RCC 7860 (cell line): ENCODE measurements around the gene C2orf92.
"Not testable (repeated sequence)": the region's sequence is repeated elsewhere in the genome, so short reads cannot be mapped to it uniquely, and the experiment has no call there.

ENCODE experiments used
- DNase-seq: peaks from one replicate; pipeline ENCODE4 v3.0.0-alpha.2; 2015; ENCODE audit warnings: low spot score
- FAIRE-seq: peaks from 2 replicates; lab custom pipeline; 2012; peaks lifted over from hg19 to GRCh38; lab: Jason Lieb, UNC

C2orf92 gene

DNA sequence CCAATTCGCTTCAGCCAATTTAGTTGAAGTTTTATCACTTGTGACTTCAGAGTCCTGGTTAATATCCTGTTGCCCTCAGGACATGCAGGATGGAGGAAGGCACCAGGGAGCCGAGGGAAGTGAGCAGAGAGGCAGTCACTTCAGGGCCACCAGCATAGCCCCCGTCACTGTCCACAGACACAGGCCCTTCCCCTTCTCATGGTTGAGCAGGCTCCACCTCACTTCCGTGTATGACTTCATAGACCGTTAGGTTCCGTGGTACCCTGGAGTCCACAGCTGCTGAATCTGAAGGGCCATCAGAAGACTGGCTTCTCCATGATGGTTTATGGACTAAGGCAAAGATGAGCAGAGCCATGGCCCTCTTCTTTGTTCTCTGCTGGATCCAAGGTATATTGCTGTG, at the start of gene C2orf92:
C2orf92 (plus strand) TSS at position 266 of the 400 bp plus-strand sequence; CDS start at position 342, 76 bp downstream.
- DNase-seq (no peak), FAIRE-seq (no peak)

DNA sequence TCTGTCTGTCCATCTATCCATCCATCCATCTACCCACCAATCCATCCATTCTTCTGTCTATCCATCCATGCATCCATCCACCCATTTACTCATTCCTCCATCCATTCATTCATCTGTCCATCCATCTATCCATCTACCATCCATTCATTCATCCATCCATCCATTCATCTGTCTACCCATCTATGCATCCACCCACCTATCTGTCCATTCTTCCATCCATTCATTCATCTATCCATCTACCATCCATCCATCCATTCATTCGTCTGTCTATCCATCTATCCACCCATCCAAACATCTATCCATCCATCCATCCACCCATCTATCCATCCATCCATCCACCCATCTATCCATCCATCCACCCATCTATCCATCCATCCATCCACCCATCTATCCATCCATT, 49.0 kb upstream of the C2orf92 start:
- not testable (repeated sequence) for FAIRE-seq

DNA sequence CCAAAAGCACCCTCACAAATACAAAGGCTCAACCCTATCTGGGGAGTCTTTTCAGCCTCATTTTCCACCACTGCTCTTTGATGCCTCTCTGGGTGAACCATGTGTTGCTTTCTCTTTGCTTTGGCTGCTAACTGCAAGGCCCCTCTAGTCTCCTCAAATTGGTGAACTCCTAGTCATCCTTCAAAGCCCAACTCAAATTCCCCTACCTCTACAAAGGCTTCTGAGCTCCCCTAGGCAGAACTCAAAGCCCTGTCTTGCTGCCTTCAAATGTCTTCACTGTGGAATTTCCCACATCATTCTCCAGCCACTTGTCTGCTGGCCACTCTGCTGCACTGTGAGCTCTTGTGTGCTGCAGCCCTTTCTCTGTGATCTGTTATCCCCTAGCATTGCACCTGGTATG, 46.5 kb upstream of the C2orf92 start:
- FAIRE-seq, DNase-seq: not testable (repeated sequence)

More for the DNA sequence above, 49.0 kb upstream of the C2orf92 start:
- not testable (repeated sequence) for DNase-seq

DNA sequence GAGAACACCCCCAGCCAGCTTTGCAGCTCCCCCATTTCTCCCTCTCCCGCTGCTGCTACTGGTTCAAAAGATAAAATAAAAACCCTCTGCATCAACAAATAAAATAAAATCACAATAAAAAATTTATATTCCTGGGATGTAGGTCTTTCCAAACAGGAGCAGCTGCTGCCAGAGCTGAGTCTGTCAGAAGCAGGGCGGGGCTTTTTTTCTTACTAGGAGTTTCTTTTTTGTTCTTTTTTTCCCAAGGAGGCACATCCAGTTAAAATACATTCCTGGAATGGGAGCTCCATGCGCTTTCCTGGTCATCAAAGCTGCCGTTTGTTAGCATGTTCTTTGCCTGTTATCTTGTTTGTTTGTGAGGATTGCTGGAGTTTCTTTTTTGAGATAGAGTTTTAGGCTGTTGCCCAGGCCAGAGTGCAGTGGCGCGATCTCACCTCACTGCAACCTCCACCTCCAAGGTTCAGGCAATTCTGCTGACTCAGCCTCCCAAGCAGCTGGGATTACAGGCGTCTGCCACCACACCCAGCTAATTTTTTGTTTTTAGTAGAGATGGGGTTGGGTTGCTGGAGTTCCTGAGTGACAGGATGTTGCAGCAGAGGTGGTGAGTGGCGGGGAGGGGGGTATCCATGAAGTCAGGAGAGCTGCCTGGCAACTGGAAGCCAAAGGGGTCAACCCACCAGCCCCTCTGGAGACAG, 44.0 kb upstream of the C2orf92 start:
- not testable (repeated sequence) for DNase-seq, FAIRE-seq

DNA sequence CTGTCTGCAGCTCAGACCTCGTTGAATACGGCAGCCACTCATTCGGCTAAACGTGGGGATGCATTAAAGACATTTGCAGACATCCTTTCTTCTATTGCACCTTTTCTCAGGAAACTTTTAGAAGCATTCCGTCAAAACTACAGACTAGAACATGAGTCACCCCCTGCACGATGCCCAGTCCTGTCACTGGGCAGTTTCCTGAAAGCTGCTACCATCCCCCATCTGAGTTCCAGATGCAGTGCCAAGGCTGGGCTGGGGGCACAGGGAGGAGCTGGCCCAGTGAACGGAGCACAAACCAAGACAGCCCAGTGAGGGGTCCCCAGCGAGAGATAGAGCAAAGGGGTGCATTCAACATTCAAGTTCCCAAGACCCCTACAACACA, 43.5 kb upstream of the C2orf92 start:
- not testable (repeated sequence) for FAIRE-seq, DNase-seq

DNA sequence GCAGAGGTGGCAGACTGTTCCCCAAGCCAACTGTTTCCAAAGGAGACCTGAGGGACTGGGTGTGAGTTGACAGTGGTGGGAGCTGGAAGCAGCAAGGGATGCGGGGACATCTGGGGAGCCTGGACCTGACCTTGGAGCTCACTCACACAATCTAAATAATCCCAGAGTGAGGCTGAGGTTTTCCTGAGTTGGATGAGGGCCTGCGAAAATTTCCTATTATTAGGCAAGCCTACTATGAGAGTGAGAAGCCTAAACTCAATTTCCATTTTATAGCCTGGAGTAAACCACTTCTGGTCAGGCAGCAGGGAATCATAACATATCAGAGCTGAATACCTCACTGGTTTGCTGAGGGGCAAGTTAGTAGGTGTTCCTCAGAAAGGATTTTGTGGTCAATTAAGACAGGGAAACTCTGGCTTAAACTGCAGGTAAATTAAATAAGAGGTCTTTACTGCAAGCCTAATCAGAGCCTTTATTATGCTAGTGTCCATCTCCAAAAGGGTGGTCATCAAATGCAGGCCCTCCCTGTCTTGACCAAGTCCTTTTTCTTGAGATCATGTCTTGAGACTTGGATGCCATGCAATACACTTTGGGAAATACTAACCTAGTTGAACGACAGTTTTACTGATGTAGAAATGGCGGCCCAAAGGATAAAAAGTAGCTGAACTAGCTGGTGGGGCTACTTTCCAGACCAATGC, 25.3 kb upstream of the C2orf92 start:
- DNase-seq = no peak
- no peak for FAIRE-seq

DNA sequence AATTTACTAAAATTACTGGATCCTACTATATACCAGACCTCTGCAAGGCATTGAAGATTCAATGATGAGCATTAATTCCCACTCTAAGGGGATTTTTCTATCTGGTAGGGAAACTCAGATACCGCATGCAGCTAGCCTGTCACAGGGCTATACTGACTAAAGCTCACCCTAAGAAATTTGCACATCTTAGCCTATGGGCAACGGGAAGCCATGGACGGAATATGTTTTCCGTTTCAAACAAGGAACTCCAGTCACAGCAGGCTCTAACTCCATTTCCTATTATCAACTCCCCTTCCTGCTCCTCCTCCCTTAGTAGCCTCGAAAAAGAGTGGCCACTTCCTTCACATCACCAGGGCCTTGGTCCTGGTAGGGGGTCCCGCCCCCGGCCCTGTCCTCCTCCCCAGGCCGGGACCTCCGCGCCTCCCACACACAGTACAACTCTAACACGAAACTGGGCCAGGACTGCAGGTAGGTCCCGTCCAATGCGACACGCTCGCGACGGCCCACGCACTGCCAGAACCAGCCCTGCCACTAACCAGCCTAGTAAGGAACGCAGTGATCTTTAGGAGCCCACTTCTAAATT, 24.3 kb upstream of the C2orf92 start:
- no peak for FAIRE-seq

DNA sequence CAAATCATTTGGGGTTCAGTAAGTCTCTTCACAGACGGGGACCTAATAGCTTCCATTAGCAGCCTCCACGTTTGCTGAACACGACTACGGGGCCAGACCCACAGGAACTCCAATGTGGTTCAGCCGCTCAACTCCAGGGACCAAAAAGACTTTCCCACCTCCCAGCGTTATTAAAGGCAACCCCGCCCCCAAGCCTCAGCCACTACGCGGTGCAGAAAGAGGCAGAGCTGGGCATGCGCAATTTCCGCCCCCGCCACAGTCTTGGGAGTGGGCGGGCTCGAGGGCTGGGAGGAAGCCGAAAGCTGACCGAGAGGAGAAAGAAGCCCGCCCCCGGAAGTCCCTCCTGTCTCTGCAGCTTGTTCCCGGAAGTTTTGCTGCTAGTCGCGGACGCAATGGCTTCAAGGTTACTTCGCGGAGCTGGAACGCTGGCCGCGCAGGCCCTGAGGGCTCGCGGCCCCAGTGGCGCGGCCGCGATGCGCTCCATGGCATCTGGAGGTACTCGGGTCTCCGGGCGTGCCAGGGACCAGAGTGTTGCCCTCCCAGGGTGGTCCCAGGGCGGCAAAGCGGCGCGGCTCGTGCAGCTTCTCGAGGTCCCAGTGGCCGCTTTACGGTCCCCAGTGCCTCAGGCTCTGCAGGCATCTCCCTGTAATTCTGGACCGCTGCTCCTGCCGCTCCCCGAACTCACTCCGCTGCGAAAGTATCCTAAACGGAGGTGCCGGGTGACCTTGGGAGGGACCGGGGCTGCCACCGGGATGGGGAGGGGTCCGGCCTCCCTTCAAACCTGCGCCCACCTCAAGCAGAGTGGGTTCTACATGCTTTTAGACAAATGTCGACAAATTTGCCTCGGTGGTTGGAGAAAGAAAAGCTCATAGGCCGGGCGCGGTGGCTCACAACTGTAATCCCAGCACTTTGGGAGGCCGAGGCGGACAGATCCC, 23.6 kb upstream of the C2orf92 start, which contains the start of gene COX5B:
COX5B (plus strand) TSS at position 368 of the 935 bp plus-strand sequence; CDS start at position 393, 25 bp downstream.
- DNase-seq (peak; percentile 89), FAIRE-seq (peak; percentile 84)

More for the DNA sequence above, 24.3 kb upstream of the C2orf92 start:
- no peak for DNase-seq

DNA sequence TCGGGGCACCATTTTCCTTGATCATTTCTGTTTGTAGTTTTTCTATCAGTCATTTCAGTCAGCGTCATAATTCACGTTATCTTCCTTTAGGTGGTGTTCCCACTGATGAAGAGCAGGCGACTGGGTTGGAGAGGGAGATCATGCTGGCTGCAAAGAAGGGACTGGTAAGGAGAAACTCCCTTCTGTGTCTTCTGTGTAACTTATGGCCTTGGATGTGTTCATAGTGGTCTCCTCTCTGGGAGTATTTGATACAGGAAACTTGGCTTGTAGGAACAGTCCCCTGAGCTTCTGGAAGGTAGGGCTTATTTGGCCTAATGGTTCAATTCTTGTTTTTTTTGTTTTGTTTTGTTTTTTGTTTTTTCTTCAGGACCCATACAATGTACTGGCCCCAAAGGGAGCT, 22.5 kb upstream of the C2orf92 start:
- FAIRE-seq = no peak

DNA sequence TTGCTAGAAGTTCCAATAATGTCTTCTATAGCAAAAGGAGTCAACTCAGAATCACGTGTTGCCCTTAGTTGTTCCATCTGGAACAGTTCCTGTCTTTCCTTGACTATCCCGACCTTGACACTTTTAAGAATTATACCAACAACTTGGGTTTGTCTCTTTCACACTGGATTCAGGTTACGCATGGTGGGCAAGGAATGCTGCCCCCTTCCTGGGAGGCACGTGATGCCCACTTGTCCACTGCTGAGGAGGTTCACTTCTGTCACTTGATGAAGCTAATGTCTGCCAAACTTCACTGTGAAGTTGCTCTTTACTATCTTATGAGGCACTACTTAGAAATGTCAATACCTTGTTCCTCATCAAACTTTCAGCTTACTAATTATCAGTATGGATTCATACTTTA, 18.4 kb upstream of the C2orf92 start:
- no peak for FAIRE-seq
- DNase-seq = no peak

More for the DNA sequence above, 22.5 kb upstream of the C2orf92 start:
- no peak for DNase-seq

DNA sequence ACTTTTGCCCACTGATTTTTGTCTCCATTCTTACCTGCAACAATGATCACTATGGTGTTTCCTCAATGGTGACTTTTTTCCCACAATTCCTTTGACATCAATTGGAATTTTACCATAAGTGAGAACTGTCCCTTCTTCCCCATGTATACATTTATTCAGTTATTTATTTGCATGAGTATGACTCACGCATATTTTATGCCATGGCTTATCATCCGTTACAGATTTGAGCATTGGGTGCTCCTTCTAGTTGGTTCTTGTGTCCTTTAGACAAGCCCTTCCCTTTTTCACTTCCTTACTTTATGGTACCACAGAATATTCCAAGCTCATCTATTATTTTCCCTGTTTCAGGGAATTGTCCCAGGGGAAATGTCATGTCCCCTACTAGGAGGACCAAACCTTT, 16.0 kb upstream of the C2orf92 start:
- FAIRE-seq (no peak), DNase-seq (no peak)

DNA sequence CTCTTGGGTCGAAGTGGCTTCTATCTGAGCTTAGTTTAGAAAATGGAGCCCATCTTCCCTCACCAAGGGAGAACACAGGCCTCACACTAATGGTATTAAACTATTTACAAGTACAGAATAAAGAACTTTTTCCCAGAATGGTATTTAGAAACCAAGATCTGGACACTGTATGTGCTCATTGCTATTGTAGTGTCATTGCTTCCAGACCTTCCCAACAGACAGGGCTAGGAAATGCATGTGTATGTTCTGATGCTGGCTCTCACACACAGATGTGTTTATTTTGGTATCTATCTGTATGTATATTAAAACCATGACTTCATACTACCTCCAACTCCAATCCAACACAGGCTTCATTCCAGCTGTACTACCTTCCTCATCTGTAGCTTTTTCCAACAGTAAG, 15.6 kb upstream of the C2orf92 start:
- FAIRE-seq (no peak), DNase-seq (no peak)

DNA sequence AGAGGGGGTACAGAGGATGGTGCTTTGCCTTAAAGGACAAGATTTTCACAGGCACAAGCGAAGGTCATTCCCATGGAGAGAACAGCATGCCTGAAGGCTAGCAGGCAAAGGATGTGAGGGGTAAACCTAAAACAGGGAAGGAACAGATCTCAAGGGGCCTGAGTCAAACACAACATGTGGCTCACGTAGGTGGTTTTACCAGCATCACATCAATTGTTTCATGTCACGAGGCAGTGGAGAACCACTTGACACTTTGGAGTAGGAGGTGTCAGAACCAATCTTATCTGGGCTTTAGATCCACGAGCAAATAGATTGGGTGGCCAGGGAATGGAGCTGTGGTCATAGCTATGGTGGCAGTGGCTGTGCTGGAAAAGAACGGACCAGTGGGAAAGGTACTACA, 15.2 kb upstream of the C2orf92 start:
- DNase-seq = no peak
- FAIRE-seq = no peak

DNA sequence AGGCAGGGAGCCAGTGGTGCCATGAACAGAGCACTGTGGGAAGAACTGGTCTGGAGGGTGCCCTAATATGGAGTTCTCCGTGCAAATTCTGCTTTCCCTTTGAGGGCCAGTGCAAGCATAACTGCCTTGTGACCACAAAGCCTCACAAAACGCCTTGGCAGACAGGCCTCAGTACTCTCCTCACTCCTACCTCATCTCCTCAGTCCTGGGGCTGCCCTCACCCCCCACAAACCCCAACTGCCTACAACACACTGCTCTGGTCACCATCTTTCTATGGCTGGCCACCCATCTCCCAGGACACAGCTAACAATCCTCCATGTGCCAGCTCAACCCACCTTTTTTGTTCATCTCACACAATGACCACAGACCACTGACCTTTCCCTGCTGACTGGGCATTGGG, 14.7 kb upstream of the C2orf92 start:
- no peak for DNase-seq
- FAIRE-seq = no peak

DNA sequence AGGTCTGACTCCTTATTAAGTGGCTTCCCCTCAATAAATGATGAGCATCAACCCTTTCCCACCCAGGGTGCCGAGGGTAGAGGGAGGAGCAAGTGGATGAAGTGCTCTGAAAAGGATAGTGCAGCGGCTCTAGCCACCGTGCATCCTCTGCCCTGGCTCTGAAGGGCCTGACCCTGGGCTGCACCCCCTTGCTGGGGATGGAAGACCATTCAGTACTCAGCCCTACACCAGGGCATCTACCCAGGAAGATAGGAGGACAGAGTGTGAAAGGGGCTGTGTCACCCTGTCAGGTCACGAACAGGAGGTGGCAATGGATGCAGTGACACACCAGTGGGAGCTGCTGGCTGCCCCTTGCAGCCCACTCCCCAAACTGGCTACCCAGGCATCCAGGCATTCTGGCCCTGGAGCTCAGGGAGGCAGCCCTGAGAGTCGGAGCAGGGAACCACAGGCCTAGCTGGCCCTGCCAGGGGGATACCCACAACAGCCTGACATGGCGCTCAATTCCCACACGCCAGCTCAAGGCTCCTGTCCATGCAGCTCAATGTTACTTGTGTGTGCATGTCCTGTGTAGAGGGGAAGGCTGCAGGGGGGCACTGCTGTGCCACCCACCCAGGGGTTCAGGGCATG, 13.3 kb upstream of the C2orf92 start:
- FAIRE-seq (no peak), DNase-seq (no peak)

DNA sequence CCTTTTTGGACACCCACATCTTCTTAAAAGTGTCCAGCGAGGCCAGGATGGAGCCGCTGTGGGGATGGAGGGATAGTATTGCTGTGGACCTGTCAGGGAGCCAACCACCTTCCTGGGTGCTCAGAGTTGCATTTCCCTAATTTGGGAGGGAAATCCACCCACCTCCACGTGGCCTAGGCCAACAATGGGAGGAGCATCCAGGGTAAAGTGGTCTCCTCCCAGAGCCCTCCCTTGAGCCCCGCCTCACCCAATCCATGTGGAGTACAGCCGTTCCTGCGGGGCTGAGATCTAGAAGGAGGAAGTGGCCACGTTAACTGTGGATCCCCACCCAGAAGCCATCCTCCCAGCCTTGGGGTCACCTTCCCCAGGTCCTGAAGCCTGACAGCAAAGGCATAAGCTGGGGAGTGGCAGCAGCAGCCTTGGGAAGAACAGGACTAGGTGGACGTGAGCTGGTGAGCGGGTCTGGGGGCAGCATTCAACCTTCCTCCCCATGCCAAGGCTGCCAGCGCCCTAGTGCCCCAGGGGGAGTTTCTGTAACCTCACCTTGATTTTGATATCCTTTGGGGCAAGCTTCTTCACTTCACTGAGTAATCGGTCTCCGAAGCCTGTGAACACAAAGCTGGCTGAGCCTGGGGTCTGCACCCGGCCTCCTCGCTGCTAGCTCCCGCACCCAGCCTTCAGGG, 12.5 kb upstream of the C2orf92 start:
- DNase-seq (no peak), FAIRE-seq (no peak)

DNA sequence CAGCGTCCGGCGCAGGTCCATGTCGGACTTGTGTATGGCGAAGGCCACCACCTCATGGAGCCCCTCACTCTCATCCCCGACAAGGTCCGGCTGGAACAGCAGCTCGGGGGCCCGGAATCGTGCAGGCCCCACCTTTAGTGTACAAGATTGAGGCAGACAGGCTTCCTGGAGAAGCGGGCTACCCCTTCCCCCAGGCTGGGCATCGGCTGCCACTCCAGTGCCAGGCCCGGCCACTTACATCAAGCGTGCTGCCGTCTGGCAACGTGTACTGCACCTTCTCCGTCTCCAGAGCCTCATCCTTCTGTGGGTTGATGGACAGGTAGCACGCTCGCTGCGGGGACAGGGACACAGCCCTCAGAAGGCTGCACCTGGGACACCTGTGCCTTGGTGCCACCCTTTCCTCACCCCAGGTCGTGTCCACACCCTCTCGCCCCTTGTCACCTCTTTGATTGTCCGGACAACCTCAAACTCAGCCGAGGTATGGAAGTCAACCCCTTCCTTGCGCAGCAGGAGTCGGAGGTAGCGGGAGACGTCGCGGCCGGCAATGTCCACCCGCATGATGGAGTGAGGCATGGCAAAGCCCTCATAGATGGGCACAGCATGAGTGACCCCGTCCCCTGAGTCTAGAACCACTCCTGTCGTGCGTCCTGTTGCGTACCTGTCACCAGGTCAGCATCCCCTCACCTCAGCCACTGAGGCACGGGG, 11.4 kb upstream of the C2orf92 start:
- no peak for DNase-seq

DNA sequence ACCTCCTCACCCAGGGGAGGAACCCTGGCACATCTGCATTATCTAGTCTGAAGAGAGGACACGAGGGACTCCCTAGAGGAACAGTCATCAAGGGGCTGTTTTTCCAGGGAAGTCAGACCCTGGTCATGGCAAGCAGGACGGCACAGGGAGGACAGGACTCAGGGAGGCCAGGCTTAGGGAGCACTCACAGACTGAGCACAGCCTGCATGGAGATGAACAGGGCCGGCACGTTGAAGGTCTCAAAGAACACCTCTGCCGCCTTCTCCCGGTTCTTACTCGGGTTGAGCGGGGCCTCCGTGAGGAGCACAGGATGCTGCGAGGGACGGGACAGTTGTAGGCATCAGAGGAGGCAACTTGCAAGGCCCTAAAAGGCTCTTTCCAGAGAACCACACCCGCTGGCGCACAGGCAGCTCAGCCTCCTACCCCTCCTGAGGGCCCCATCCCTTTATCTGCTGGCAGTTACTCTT, 10.8 kb upstream of the C2orf92 start:
- FAIRE-seq = no peak
- no peak for DNase-seq

More for the DNA sequence above, 11.4 kb upstream of the C2orf92 start:
- FAIRE-seq = no peak
